Measurements from ENCODE around the gene ALDH1A1. TPM values are rescaled to one million over a fixed set of nuclear protein-coding genes. Genes with fewer than 3 reads are reported as not detected.

The ALDH1A1 gene
- 10 to 100 TPM; 18.9 to 61.5 (median 43.1) TPM for polyA plus RNA-seq (ENCODE audit: insufficient read depth in 1 of 5, insufficient read length in 5 of 5, low replicate concordance in 1 of 5)
- long read RNA-seq, donor 1, transcript ALDH1A1-201 (13 exons, 2,107 nt): major isoform, 16 of 18 reads
- long read RNA-seq, donor 1, partial matches to known transcripts: 0 of 18 reads
- long read RNA-seq, donor 1, other reads (novel, unspliced or antisense): 0 of 18 reads
- long read RNA-seq, donor 2, transcript ALDH1A1-201 (13 exons, 2,107 nt): major isoform, 8 of 8 reads
- long read RNA-seq, donor 2, partial matches to known transcripts: 0 of 8 reads
- long read RNA-seq, donor 2, other reads (novel, unspliced or antisense): 0 of 8 reads
- long read RNA-seq, donor 3, transcript ALDH1A1-201 (13 exons, 2,107 nt): major isoform, 11 of 11 reads
- long read RNA-seq, donor 3, partial matches to known transcripts: 0 of 11 reads
- long read RNA-seq, donor 3, other reads (novel, unspliced or antisense): 0 of 11 reads
- long read RNA-seq, donor 4, partial matches to known transcripts: 5 of 7 reads
- long read RNA-seq, donor 4, other reads (novel, unspliced or antisense): 0 of 7 reads
- long read RNA-seq, donor 5, transcript ALDH1A1-201 (13 exons, 2,107 nt): major isoform, 18 of 25 reads
- long read RNA-seq, donor 5, partial matches to known transcripts: 7 of 25 reads
- long read RNA-seq, donor 5, other reads (novel, unspliced or antisense): 0 of 25 reads
- long read RNA-seq, donor 6, transcript ALDH1A1-201 (13 exons, 2,107 nt): major isoform, 10 of 14 reads
- long read RNA-seq, donor 6, partial matches to known transcripts: 0 of 14 reads
- long read RNA-seq, donor 6, other reads (novel, unspliced or antisense): 0 of 14 reads
- long read RNA-seq, donor 7, transcript ALDH1A1-201 (13 exons, 2,107 nt): major isoform, 6 of 6 reads
- long read RNA-seq, donor 7, partial matches to known transcripts: 0 of 6 reads
- long read RNA-seq, donor 7, other reads (novel, unspliced or antisense): 0 of 6 reads
- long read RNA-seq, donor 8, partial matches to known transcripts: 7 of 11 reads
- long read RNA-seq, donor 8, other reads (novel, unspliced or antisense): 0 of 11 reads

DNA sequence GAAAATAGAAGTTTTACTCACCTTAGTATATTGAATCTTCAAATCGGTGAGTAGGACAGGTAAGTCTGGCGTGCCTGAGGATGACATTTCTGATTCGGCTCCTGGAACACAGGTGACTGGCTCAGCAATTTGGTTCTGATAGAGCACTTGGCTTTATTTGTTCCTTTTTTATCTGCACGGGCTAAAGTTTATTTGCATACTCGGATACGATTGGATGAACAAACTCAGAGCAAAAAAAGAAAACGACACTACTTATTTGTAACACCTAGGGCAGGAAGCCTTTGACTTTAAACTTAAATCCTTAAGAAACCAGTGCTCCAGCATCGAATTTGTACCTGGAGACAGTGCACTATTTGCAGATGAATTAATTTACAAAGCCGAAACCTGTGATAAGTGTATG is at the start of gene ALDH1A1:
Gene ALDH1A1, minus strand, starts transcription at position 140 of the 400 bp plus-strand sequence. Its CDS starts 53 bp downstream, at position 87.
- DNase-seq: peak in 1 of 2 donors; percentile 21

DNA sequence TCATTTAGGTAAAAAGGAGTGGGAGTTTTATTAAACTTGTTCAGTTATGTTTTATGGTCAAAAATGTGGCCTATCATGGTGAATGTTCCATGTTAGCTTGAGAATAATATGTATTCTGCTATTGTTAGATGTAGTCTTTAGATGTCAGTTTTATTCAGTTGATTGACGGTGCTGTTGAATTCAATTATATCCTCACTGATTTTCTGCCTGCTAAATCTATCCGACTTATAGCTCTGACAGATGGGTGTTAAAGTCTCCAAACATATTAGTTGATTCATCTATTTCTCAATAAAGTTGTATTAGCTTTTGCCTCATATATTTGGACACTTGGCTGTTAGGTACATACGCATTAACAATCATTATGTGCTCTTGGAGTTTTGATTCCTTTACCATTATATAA is 49.0 kb upstream of the ALDH1A1 start:
- no peak for DNase-seq

DNA sequence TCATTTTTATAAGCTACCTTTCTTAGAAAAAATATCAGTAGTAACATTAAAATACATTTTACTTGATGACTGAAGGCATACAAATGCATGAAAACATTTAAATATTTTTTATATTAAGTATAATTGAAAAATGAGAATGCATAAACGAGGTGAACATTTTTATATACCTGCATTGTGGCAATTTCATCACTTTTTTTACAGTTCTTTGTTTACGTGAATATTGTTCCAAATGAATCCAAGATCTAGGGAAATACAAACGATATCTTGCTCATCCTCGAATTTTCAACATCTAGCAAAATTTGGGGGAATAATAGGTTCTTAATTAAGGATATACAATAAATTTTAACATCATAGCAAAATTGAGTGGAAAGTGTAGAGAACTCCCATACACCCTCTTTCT is 45.5 kb upstream of the ALDH1A1 start:
- no peak for DNase-seq

DNA sequence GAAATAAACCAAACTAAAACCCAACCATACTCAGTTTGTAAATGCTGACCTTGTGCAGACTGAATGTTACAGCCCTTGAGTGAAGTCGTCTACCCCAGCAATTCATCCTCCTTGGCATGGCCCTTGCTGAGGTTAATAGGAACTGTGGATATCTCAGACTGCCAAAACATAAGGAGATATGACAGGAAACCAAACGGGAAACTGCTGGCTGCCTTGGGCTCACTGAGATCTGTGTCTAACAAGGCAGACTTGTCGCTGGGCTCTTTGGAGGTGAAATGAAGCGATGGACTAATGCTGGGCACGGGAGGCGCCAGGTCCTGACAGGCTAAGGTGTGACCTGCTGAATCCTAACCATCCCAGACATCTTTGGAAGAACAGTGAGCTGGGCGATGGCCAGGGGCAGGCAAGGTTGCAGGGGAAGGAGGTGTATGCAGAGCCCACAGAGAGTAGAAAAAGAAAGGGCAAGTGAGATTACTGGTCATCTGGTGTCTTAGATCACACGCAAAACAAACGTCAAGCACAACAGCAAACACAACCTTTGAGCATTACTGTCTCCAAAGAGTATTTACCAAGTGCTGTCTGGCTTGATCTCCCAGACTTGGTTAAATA is 44.6 kb upstream of the ALDH1A1 start:
- no peak for DNase-seq

DNA sequence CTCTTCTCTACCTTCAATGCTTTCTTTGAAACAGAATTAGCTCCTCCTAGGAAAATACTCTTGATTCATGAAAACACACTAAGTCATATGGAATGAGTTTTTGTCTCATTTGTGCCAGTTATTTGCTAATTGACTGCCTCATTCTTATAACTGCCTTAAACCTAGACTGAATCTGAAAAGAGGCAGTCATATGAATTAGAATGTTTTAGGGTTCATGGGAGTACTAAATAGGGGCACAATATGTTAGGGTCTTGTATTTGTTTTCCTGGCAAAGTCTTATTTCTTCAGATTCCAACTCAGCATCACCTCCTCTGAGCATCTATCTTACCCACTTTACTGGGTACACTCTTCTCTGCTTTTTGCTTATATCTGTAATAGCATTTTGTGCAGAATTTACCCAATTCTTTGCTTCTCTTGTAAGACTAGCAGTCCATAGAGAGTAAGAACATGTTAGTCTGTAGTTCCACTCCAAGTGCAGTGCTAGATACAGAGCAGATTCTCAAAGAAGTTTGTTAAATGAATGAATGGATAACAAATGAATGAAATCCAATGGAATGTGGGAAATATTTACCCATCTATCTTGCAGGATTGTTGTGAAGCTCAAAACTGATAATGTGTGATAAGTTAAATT is 43.9 kb upstream of the ALDH1A1 start:
- DNase-seq: no peak

DNA sequence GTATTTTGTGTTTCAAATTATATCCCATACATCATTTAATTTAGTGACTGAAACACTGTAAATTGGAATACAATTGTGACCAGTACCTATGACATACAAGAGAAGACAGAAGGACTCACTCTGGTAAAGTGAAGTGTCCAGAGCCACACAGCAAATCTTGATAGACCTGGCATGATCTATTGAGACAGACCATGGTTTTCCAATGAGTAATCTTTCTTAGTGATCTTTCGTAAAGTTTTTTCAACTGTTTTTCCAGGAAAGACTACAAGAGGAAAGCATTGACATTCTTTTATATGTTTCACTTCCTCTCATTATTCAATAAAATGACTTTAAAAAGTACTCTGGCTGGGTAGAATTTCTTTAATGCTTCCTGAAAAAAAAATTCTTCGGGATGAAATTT is 43.3 kb upstream of the ALDH1A1 start:
- DNase-seq: no peak

DNA sequence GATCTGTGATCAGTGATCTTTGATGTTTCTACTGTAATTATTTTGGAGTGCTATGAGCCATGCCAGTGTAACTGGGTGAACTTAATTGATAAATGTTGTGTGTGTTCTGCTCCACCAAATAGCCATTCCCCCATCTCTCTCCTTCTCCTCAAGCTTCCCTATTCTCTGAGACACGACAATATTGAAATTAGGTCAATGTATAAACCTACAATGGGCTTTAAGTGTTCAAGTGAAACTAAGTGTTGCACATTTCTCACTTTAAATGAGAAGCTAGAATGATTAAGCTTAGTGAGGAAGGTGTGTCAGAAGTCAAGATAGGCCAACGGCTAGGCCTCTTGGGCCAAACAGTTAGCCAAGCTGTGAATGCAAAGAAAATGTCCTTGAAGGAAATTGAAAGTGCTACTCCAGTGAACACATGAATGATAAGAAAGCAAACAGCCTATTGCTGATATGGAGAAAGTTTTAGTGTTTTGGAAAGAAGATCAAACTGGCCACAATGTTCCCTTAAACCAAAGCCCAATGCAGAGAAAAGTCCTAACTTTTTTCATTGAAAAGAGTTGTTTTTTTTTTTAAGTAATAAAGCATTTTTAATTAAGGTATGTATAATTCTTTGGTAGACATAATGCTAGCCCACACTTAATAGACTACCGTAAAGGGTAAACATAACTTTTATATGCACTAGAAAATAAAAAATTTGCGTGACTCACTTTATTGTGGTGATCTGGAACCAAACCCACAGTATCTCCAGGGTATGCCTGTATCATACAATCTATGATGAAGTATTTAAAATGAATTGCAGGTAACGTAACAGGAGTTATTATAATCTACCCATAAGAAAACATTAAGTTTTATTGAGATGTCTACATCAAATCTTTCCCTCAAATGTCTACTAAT is 42.5 kb upstream of the ALDH1A1 start:
- no peak for DNase-seq

DNA sequence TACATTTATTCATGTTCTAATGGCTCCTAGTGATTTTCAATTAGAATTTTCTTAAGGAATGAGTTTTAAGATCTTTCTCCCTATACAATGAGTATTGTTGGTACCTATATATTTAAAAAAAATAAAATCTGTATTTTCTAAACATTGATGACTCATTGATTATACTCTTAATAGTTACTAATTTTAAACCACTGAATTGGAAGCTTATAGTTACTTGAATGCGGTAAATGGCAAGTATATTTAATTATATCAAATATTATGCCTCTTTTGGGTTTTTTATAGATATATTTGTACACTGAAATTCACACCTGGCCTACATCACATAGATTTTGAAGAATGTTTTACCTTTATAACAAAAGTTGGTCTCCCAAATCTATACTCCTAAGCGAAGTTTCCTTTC is 38.9 kb upstream of the ALDH1A1 start:
- no peak for DNase-seq

DNA sequence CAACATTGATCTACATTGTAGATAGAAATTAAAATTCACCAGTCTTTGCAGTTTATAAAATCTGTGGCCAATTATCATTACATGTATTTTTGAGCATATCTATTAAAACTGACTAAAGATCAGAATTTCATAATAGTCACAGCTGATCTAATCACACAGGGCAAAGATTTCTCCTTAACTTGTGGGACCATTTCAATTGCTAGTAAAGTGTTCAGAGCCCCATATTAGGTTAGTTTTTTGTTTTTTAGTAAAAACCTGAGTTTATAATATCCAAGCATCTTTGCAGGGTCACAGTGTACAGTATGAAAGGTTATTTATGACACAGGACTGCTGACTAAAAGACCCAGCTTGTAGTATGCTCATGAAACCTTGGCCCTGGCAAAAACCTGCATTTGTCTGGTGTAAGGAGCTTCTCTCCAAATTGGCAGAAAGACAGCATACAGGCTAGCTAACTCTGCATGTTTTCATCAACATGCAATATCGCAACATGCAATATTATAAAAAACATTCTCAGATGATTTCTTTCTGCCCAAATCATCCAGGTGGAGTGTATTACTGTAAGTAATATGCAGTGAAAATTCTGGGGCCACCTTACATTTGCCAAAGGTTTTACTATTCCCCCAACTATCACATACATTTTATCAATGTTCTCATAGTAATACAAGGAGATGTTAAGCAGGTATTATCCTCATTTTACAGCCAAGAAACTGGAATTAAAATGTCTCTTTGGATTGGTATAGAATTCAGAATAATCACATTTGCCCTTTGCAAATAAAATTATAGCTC is 37.7 kb upstream of the ALDH1A1 start:
- no peak for DNase-seq

DNA sequence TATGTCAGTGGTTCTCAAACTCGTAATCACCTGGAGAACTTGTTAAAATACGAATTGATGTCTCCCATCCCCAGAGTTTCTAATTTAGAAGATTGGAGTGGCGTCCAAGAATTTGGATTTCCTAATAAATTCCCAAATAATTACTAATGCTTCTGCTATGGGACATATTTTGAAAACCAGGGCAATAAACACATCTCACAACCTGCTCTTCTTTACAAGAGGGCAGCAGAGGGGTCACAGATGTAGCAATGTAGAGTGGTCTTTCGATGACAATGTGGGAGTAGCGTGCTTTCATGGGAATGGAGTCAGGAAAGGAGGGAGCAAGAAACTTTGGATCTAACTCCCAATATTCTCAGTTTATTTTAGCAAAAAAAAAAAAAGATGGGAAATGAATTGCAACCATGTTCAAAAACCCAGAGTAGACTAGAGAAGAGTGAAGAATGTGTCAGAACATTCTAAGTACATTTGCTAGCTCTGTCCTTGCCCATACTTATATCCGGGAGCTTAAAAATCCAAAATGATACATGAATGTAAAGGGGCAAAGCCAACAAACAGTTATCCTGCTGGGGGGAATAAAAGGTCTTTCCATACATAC is 33.8 kb upstream of the ALDH1A1 start:
- DNase-seq: no peak

DNA sequence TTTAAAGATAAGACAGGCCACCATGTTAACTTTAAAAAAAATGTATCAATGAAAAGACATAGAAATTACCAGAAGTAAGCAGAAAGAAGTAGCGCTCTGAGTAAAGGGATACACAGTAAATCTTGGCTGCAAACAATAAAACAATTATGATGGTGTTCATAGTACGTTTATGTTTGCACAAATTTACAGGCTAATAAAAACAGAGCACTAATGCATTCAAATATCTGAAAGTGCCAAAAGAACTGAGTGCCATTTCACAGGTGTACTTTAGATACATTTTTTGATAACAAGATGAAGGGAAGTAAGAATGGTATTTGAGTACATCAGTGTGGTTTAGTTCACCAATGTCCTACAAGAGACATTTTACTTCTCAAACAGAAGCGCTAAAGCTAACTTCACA is 32.9 kb upstream of the ALDH1A1 start:
- DNase-seq: no peak

DNA sequence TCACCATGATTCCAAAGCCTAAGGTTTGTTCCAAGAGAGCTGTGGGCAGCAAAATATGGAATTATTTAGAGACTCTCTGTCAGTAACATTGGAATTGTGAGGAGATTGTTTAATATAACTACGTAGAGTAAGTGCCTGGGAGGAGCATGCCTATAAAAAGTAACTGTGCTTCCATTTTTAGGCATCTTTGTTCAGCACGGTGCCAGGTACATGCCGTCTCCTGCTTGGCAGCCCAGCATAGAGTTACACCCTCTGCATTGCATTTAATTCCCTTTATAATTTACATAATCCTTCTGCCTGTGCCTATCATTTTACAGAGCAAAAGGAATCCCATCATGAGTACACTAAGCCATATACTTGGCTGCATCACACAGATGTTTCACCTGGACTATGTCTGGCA is 32.1 kb upstream of the ALDH1A1 start:
- DNase-seq: no peak

DNA sequence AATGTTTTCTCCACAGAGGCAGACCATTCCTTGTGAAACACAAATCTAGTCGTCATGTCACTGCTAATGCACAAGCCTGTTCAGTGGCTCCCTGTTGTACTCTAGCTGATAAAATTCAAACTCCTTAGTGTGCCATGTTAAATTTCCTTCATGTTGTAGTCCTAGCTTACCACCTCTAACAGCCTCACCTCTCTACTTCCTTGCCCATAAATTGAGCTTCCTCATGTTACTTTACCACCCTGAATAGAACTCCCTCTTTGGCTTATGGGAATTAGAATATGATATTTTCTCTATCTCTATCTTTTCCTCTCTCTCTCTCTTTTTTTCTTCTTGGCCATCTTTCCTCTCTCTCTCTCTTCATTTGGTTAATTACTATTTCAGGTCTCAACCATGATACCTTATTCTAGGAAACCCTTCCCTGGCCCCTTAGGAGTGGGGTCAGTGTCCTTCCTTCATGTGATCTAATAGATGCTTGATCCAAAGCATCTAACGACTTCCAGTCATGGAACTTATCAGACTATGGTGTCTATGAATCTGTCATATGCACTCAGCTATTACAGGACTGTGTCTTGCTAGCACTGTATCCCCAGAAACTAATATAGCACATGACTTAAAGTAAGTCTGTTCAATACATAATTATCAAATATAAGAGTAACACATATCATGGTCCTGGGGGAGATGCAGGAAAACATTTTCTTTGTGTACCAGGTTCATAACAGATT is 31.5 kb upstream of the ALDH1A1 start:
- no peak for DNase-seq

DNA sequence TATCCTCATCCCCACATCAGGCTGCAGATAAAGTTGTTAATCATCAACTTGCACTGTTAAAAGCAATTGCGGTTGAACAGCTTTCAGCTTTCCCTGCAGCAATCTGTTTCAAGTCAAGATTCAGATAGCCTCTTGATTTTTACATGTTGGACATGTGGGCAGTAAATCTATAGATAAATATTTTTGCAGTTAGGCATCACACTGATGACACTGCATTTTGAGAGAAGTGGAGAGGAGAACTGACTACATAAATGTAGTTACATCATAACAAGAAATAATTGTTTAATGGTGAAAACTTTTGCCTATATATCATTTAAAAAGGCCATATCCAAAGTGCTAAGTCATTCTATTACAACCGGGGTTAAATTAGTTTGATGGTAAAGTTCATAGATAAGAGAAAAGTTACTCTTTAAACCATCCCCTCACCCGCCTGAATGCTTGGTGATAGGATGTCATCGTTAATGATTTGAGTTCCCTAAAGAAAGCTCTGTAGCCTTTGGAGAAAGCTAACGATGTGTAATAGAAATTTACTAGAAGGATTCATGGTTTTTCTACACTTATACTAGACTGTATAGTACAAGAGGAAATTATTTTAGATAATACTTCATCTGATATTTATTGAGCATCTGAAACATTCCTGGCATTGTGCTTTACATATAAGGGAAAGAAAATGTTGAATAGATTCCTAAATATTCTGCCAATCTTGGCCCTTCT is 30.8 kb upstream of the ALDH1A1 start:
- peak in 1 of 2 donors; percentile 15 for DNase-seq

DNA sequence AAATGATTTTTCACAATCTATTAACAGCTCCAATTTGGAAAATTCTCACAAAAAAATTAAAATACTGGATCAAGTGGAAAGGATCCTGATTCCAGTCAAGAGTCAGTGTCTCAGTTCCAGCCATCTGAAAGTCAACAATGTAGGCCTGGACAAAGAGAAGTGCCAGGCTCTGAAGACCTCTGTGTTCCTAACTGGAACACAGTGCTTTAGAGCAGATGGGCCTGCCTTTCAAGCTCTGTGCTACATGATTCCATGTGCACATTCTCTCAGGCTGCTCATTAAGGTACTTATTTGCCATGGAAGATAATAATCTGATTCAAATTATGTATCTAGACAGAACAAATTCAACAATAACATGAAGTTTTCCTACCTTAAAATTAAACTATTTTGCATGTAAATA is 30.2 kb upstream of the ALDH1A1 start:
- no peak for DNase-seq

DNA sequence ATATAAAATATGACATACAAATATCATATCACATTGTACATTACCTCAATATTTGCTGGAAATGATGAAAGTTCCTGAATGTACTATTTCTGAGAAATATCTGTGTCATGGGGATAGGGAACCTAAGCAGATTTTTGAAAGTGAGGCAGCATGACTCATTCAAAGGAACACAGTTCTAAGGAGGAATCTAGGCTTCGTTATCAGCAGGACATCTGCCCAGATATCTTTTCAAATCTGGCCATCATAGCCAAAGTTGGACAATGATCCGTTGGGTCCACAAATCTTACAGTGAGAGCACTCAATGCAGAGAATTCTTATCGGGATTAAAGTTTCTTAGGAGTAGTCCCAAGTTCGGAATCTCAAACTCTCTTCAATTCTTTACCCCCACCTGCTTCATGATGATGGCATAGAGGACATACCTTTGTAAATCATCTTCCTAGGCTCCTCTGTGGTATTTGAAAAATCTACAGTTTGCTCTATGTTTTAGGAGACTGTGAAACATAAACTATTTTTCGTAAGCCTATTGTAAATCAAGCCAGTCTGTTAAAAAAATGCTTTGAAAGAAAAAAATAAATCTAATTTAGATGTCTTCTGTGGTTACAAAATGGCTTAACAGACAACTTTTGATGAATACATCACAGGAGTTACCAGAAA is 29.4 kb upstream of the ALDH1A1 start:
- no peak for DNase-seq

DNA sequence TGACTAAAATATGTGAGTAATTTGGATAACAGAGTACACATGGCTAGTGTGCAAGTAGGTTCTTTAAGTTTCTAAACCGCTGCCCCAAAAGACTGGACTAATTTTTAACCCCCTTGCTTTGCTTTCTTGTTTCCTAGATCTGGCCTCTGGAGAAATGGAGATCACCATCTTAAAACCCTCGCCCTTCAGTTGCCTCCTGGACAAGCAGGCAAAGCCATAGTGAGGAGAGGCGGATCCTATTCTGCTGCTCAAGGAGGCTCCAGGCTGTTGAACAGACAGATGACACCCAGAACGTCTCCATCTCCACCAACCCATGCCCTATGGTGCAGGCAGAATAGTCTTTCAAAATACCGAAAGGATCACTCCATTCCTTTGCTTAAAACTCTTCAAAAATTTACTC is 28.6 kb upstream of the ALDH1A1 start:
- DNase-seq: no peak

Measured in right lung (tissue), 10 donors.